Uterus (tissue), 2 donors: ENCODE measurements around the gene UBE2Q1.

ENCODE experiments used
- POLR2A ChIP-seq, 2 donors: fragments of 450-650 bp; IDR thresholded peaks; one replicate each; pipeline ENCODE4 v1.6.1; 2016; ENCODE audit warnings: antibody characterized with exemption in 2 of 2, mild to moderate bottlenecking in 1 of 2, moderate library complexity in 1 of 2
- TF ChIP-seq, protein P1 (sequence below), 4 experiments: fragments of 200-600 bp in 2 of 4; fragments of 450-650 bp in 2 of 4; sonication (generic) in 2 of 4; IDR thresholded peaks; one replicate each; pipeline ENCODE4 v1.5.1; 2016 to 2019; ENCODE audit warnings: antibody characterized with exemption in 4 of 4, mild to moderate bottlenecking in 2 of 4, moderate library complexity in 1 of 4

DNA sequence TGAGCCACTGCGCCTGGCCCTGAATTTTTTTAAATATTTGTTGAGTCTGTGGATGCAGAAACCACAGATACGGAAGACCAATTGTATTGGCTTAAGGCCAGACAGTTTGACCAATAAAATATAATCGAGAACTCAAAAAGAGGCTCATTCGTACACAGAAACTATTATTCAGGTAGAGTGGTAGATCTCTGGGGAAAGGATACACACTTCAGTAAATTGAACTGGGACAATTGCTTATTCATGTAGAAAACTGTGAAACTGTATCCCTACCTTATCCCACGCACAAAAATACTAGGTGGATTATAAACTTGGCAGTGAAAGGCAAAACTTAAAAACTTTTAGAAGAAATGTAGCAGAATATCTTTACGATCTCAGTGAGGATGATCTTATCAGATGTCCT, 31.3 kb downstream of the UBE2Q1 start:
- TF ChIP-seq, protein P1, sequence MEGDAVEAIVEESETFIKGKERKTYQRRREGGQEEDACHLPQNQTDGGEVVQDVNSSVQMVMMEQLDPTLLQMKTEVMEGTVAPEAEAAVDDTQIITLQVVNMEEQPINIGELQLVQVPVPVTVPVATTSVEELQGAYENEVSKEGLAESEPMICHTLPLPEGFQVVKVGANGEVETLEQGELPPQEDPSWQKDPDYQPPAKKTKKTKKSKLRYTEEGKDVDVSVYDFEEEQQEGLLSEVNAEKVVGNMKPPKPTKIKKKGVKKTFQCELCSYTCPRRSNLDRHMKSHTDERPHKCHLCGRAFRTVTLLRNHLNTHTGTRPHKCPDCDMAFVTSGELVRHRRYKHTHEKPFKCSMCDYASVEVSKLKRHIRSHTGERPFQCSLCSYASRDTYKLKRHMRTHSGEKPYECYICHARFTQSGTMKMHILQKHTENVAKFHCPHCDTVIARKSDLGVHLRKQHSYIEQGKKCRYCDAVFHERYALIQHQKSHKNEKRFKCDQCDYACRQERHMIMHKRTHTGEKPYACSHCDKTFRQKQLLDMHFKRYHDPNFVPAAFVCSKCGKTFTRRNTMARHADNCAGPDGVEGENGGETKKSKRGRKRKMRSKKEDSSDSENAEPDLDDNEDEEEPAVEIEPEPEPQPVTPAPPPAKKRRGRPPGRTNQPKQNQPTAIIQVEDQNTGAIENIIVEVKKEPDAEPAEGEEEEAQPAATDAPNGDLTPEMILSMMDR (IDR thresholded peaks at IDR 0.05), result no peak
- TF ChIP-seq POLR2A (IDR thresholded peaks at IDR 0.05), result no peak
